Skeletal muscle satellite cell (primary cell): Measurements from ENCODE around the gene ATXN1. TPM values are rescaled to one million over a fixed set of nuclear protein-coding genes. Genes with fewer than 3 reads are reported as not detected.

Source experiments
- H3K27me3 ChIP-seq: 2 replicates; pipeline ENCODE4 v1.7.0; 2013; ENCODE audit warnings: low read length; ENCODE audit not compliant: control insufficient read depth, insufficient read depth
- H3K36me3 ChIP-seq: 2 replicates; pipeline ENCODE4 v1.7.0; 2013; ENCODE audit warnings: mild to moderate bottlenecking, control low read depth, low read length; ENCODE audit not compliant: insufficient read depth
- H3K4me1 ChIP-seq: 2 replicates; pipeline ENCODE4 v1.7.0; 2013; ENCODE audit warnings: low read length; ENCODE audit not compliant: control insufficient read depth, insufficient read depth
- H3K4me2 ChIP-seq: 2 replicates; pipeline ENCODE4 v1.7.0; 2013; ENCODE audit warnings: mild to moderate bottlenecking, low read length
- H3K4me3 ChIP-seq: 2 replicates; pipeline ENCODE4 v1.7.0; 2013; ENCODE audit warnings: low read length
- H3K9ac ChIP-seq: 2 replicates; pipeline ENCODE4 v1.7.0; 2013; ENCODE audit warnings: mild to moderate bottlenecking, low read depth, low read length, moderate library complexity
- H3K9me3 ChIP-seq: replicated peaks from 2 replicates; pipeline ENCODE4 v1.7.0; 2013; ENCODE audit warnings: mild to moderate bottlenecking, control low read depth, low read length
- total RNA-seq: library from RNA; depleted of rRNA; stranded (reverse); fragments of >200 nt; gene quantifications from 2 replicates; pipeline ENCODE4 v1.2.3, GENCODE V29; 2012; rRNA removed

Gene ATXN1
- 8.1 and 10.9 TPM in 2 replicates for total RNA-seq

DNA sequence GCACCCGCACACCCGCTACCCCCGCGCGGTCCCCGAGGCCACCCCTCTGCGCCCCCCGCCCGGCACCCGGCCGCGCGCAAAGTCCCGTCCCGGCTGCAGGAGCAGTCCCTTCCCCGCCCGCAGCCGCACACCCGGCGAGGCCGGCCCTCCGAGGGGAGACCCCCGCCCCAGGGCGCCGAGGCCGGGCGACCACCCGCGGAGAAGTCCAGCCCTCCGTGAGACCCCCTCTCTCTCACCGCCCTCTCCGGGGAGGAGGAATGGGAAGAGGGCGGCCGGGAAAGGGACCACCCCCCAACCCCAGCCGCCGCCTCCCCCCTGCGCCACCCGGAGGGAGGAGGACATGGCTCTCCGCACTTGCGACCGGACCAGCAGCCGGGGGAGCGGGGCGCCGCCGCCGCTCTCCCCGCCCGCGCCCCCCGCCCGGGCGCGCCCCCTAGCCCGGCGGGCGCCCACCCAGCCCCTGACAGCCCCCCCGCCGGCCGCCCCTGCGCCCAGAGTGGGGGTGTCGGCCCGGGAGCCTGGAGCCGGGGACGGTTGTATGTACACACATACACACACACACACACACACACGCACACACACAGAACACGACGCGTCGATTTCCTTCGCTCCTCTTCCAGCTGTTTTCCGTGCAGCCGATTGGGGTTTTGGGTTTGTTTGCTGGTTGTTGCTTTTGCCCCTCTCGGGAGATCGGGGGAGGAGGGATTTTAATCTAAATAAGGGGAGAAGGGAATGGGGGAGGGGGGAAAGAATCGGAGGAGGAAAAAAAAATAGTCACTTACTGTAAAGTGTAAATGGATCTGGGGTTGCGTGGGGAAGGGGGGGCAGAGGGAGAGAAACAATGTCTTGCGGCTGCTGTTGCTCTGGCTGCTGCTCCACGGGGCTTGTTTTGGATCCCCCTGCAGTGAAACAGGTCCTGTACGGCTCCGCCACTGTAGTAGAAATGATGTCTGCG, at the start of gene ATXN1:
TSS of gene ATXN1 (minus strand) at position 945 of the 955 bp plus-strand sequence.
- H3K27me3 ChIP-seq: no peaks in the 10 kb centered on the region
- peaks cover 45% of the 10 kb centered on the region for H3K4me1 ChIP-seq

DNA sequence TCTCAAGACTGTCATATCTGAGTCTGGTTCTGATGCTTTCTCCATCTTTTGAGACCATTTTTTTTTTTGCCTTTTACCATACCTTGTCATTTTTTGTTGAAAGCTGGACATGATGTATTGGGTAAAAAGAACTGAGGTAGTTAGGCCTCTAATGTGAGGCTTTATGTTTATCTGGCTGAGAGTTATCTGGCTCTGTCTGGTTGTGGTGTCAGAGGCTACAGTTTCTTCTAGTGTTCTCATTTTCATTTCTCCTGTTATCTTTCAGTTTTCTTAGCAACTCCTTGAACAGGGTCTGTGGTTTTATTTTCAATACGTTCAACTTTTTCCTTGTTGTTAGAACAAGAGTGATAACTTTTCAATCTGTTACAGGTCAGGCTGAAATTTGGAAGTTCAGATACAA, 49.2 kb upstream of the ATXN1 start:
- H3K4me1 ChIP-seq: no peaks in the 10 kb centered on the region
- no peaks in the 10 kb centered on the region for H3K27me3 ChIP-seq

More for the DNA sequence above, at the start of gene ATXN1:
- Histone ChIP-seq H3K9me3 (no peaks in the 10 kb centered on the region), H3K36me3 (no peaks in the 10 kb centered on the region), H3K9ac (peak within 1 kb of the TSS; percentile 93), H3K4me3 (peak within 1 kb of the TSS; percentile 88), H3K4me2 (peak within 1 kb of the TSS; percentile 95)

DNA sequence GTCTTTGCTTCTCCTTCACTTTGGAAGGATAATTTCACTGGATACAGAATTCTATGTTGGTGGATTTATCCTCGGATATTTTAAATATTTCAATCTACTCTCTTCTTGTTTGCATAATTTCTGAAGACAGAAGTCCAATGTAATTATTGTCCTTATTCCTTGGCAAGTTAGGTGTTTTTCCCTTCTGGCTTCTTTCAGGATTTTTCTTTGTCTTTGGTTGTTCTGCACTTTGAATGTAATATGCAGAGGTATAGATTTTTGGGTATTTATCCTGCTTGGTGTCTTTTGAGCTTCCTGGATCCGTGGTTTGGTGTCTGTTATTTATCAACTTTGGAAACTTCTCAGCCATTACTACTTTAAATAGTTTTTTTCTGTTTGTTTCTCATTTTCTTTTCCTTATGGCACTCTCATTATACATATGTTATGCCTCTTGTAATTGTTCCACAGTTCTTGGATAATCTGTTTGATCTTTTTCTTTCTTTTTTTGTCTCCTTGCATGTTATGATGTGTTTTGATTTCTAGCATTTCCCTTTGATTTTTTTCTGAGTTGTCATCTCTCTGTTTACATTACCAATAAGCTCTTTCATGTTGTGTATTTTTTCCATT, 48.6 kb upstream of the ATXN1 start:
- H3K4me1 ChIP-seq: no peaks in the 10 kb centered on the region
- H3K9ac ChIP-seq: no peak overlapping the region
- no peaks in the 10 kb centered on the region for H3K27me3 ChIP-seq
- no peaks in the 10 kb centered on the region for H3K36me3 ChIP-seq
- no peak overlapping the region for H3K4me2 ChIP-seq
- peaks cover 10% of the 10 kb centered on the region for H3K9me3 ChIP-seq
- H3K4me3 ChIP-seq: no peak overlapping the region

More for the DNA sequence above, 49.2 kb upstream of the ATXN1 start:
- no peaks in the 10 kb centered on the region for H3K36me3 ChIP-seq
- H3K4me2 ChIP-seq: no peak overlapping the region
- H3K4me3 ChIP-seq: no peak overlapping the region
- peaks cover 10% of the 10 kb centered on the region for H3K9me3 ChIP-seq
- no peak overlapping the region for H3K9ac ChIP-seq

DNA sequence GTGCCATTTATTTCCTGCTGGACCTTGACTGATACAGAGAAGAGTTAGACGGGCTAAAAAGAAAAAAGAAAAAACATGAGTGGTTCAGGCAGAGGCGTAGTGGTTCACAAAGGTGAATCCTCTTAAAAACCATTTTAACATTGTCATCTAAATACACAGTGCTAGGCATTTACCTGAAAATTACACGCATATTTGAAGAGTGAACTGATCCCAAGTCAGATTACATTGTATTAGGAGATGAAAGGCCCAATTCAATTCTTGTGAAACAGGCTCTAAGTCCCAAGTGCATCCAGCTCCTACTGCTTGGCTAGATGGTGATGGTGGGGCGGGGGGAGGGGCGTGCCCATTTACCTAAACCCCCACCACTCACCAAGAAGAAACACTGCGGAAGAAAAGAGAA, 46.7 kb upstream of the ATXN1 start:
- no peaks in the 10 kb centered on the region for H3K36me3 ChIP-seq
- H3K27me3 ChIP-seq: no peaks in the 10 kb centered on the region
- no peaks in the 10 kb centered on the region for H3K4me1 ChIP-seq
- peaks cover 8% of the 10 kb centered on the region for H3K9me3 ChIP-seq
- no peak overlapping the region for H3K9ac ChIP-seq
- H3K4me3 ChIP-seq: no peak overlapping the region
- H3K4me2 ChIP-seq: no peak overlapping the region

DNA sequence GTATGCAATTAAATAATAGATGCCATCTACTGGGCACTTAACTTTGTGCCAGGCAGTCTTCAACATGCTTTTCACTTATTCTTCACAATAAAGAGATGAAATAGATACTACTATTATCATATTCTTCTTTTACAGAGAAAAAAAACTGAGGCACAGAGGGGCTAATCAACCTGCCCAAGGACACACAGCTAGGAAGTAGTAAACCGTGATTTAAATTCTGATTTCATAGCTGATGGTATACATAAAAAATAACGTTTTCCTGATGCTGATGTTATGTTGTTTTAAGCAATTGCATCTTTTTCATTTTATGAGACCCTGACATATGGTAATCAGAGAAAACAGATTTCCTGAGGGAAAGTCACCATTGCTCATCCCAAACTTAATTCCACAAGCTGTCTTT, 45.1 kb upstream of the ATXN1 start:
- H3K4me2 ChIP-seq: no peak overlapping the region
- H3K4me3 ChIP-seq: no peak overlapping the region
- H3K4me1 ChIP-seq: no peaks in the 10 kb centered on the region
- H3K36me3 ChIP-seq: no peaks in the 10 kb centered on the region
- no peak overlapping the region for H3K9ac ChIP-seq
- no peaks in the 10 kb centered on the region for H3K27me3 ChIP-seq
- no peaks in the 10 kb centered on the region for H3K9me3 ChIP-seq

DNA sequence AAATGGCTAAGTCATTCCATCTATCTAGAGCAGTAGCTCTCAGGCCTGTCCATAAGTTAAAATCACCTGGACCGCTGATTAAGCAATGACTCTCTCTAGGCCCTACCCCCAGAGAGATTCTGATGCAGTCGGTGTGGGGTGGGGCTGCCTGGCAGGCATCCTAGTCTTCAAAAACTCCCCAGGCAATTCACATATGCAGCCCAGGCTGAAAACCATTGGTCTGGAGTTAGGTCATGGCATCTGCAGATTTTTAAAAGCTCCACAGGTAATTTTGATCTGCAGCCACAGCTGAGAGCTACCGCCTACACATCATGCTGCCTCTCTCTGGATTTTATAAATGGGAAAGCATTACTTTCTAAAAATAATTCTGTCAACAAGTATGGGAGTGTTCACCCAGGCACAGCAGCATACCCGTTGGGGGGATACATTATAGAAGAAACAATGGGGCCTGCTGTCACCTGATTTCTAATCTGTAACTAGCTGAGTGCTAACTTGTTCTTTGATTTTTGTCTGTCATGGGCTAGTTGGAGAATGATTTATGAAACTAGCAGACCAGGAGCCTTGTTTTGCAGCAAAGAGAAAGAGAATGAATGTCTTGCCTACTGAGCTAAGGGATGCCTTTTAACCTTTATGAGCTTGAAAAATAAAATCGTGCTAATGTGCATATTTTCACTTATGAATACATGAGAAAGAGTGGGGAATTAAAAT, 44.1 kb upstream of the ATXN1 start:
- Histone ChIP-seq H3K9ac (no peak overlapping the region), H3K27me3 (no peaks in the 10 kb centered on the region), H3K36me3 (no peaks in the 10 kb centered on the region), H3K4me3 (no peak overlapping the region), H3K9me3 (no peaks in the 10 kb centered on the region), H3K4me2 (no peak overlapping the region), H3K4me1 (no peaks in the 10 kb centered on the region)

DNA sequence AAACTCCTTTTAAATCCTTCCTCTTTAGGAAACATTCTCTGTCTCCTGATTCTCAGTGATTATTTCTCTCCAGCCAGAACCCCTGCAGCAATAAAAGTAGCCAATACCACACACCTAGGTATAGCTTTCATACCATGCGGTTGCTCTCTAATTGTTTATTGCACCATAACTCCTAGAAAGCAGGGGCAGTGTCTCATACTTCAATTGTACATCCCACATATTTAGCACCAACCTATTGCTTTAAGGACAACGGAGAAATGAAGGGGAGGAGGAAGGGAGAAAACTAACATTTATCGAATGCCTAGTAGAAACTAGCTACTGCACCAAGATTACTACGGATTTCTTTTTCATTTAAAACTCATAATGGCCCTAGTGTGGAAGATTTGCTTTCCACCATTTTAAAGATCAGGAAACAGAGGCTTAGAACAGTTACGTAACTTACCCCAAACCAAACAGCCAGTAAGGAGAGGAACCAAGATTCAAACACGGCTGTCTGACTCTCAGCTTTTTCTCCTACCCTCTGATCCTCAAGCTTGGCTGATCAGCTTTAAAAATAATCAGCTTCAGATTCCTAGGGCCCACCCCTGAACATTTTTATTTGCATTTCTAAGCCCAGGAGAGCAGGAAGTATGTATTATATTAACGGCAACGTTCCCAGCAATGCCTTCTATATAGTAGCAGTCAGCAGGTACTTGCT, 43.4 kb upstream of the ATXN1 start:
- Histone ChIP-seq H3K9ac (no peak overlapping the region), H3K4me1 (peaks cover 4% of the 10 kb centered on the region), H3K4me2 (no peak overlapping the region), H3K4me3 (no peak overlapping the region), H3K36me3 (no peaks in the 10 kb centered on the region), H3K27me3 (no peaks in the 10 kb centered on the region), H3K9me3 (no peaks in the 10 kb centered on the region)

DNA sequence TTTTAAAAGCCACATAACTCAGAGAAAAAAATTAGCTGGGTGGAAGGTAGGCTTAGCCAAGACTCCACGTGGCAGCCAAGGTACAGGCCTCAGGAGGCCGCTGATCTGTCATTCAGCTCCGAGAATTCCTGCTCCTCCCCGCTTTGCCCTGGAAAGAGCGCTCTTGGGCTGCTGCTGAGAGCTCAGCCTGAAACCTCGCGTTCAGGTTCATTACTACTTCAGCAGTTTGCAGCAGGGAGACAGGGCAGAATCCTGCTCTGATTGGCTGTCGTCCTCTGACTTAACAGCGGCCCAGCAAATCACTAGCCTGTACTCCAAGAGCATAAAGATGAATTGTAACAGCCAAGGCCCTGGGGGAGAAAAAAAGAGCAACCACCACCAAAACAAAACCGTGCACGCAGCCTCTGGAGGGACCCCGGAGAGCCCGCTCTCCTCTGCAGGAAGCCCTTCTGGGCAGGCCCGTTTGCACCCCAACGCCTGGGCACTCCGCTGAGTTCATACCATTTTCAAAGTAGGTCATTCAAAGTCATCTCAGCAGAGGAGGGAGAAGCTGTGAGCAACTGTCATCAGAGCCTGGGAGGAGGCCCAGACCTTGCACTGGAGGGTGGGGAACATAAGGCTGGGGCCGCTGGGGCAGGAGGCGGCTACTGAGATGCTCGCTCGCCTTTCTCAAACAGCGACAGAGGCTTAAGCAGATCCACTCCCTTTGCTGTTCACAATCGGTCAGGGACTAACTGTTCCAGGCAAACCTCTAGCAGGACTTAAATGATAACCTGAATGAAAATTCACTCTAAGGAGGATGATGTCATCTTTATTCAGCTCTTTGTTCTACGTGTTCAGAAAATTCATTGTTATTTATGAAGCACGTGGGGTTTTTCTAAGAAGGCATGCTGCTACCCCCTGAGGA, 42.3 kb upstream of the ATXN1 start:
- Histone ChIP-seq H3K4me2 (no peak overlapping the region), H3K4me3 (no peak overlapping the region), H3K36me3 (no peaks in the 10 kb centered on the region), H3K9me3 (no peaks in the 10 kb centered on the region), H3K27me3 (no peaks in the 10 kb centered on the region), H3K9ac (no peak overlapping the region), H3K4me1 (peaks cover 4% of the 10 kb centered on the region)

DNA sequence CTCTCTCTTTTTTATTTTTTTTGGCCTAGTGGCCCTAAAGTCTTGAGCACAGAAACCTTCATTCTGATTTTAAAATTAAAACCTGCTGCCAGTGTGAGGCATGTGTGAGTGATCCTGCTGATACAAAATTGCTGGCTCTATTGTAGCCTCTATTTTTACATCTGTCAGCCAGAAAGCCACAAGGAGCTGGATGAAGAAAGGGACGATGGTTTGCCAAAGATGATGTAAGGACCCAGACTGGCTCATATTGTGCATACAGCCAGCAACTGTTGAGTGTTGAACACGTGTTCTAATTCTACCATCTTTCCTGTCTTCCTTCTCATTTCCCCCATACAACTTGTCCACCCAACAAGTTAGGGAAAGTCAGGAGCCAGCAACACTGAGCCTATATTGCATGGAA, 40.8 kb upstream of the ATXN1 start:
- Histone ChIP-seq H3K9me3 (no peaks in the 10 kb centered on the region), H3K4me3 (no peak overlapping the region), H3K4me1 (peaks cover 4% of the 10 kb centered on the region), H3K36me3 (no peaks in the 10 kb centered on the region), H3K27me3 (no peaks in the 10 kb centered on the region), H3K4me2 (no peak overlapping the region), H3K9ac (no peak overlapping the region)

DNA sequence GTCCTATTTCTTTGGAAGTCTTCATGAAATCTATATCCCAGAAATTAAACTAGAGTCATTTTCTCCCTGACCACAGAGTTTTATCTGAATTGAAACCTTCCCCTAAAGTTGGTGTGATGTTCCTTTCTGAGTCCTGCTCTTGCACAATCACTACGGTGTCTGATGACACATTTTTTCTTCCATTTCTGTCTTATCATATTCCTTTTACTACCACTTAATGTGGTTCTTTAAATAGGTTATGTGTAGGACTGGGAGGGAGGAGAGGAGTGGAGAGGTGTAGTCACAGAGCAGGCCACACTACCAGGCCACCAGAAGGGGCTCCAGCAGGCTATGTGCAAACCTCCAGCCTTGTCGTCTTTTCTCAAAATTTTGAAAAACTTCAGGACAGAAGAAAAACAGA, 39.7 kb upstream of the ATXN1 start:
- Histone ChIP-seq H3K4me2 (no peak overlapping the region), H3K4me3 (no peak overlapping the region), H3K27me3 (no peaks in the 10 kb centered on the region), H3K9ac (no peak overlapping the region), H3K36me3 (no peaks in the 10 kb centered on the region), H3K9me3 (no peaks in the 10 kb centered on the region), H3K4me1 (peaks cover 4% of the 10 kb centered on the region)
